Activated T-helper 1 cell treated with anti-CD3 and anti-CD28 coated beads, Interleukin-12 subunit alpha, Interleukin-12 subunit beta, Interleukin-2, Interleukin-4 antibody, amounts not matched to agents 30 ng/mL and 10 ng/mL and 1 ng/mL, durations not matched to agents 14 hours and 24 hours and 36 hours (primary cell): ENCODE measurements around the gene TMC1. TPM values are rescaled to one million over a fixed set of nuclear protein-coding genes. Genes with fewer than 3 reads are reported as not detected.
"Not testable (repeated sequence)": the region's sequence is repeated elsewhere in the genome, so short reads cannot be mapped to it uniquely, and the experiment has no call there.

Experiments
- DNase-seq: peaks from one replicate; pipeline ENCODE4 v3.0.0; 2021; ENCODE audit warnings: low spot score
- H3K27ac Mint-ChIP-seq: one replicate; pipeline ENCODE4 v1.8.0; 2021; ENCODE audit warnings: mild to moderate bottlenecking, mixed read lengths
- H3K27me3 Mint-ChIP-seq: one replicate; pipeline ENCODE4 v1.8.0; 2022; ENCODE audit warnings: mild to moderate bottlenecking, moderate library complexity, mixed read lengths; ENCODE audit not compliant: insufficient read depth
- H3K36me3 Mint-ChIP-seq: one replicate; pipeline ENCODE4 v1.8.0; 2021; ENCODE audit warnings: low read depth, mixed read lengths
- H3K4me1 Mint-ChIP-seq: one replicate; pipeline ENCODE4 v1.8.0; 2021; ENCODE audit warnings: low read depth, mixed read lengths
- H3K4me3 Mint-ChIP-seq: one replicate; pipeline ENCODE4 v1.8.0; 2021; ENCODE audit warnings: mild to moderate bottlenecking, moderate library complexity, mixed read lengths
- H3K9me3 Mint-ChIP-seq: one replicate; pipeline ENCODE4 v1.8.0; 2021; ENCODE audit warnings: mixed read lengths
- intact Hi-C: fragments of 100-400 bp; cut with micrococcal nuclease; formaldehyde crosslinking; loops from one replicate; pipeline ENCODE4 v1.15.1; 2024
- total RNA-seq: library from RNA; stranded (reverse); gene quantifications from 2 replicates; pipeline ENCODE4 v1.2.3, GENCODE V29; 2022

The TMC1 gene
- total RNA-seq, 1 donor from 2014 or later = not detected

- no peak overlapping the region for H3K4me3 Mint-ChIP-seq
- H3K27ac Mint-ChIP-seq = no peak overlapping the region
- no peaks in the 10 kb centered on the region for H3K4me1 Mint-ChIP-seq
- intact Hi-C loops = no loop called here
- no peaks in the 10 kb centered on the region for H3K9me3 Mint-ChIP-seq
- no peak for DNase-seq
- H3K36me3 Mint-ChIP-seq = no peaks in the 10 kb centered on the region
- no peaks in the 10 kb centered on the region for H3K27me3 Mint-ChIP-seq
Measured at GRCh38 chr9:72489986-72490385, 31.4 kb upstream of the TMC1 start.

GRCh38 chr9:72491242-72491641 lies 30.2 kb upstream of the TMC1 start:
- Mint-ChIP-seq H3K27me3 (no peaks in the 10 kb centered on the region), H3K4me1 (no peaks in the 10 kb centered on the region), H3K36me3 (no peaks in the 10 kb centered on the region), H3K4me3 (no peak overlapping the region), H3K9me3 (no peaks in the 10 kb centered on the region), H3K27ac (no peak overlapping the region)
- intact Hi-C loops = no loop called here
- no peak for DNase-seq

- DNase-seq = no peak
- H3K4me1 Mint-ChIP-seq = no peaks in the 10 kb centered on the region
- no peaks in the 10 kb centered on the region for H3K9me3 Mint-ChIP-seq
- H3K27ac Mint-ChIP-seq = no peak overlapping the region
- H3K27me3 Mint-ChIP-seq = no peaks in the 10 kb centered on the region
- intact Hi-C loops = no loop called here
- no peaks in the 10 kb centered on the region for H3K36me3 Mint-ChIP-seq
- no peak overlapping the region for H3K4me3 Mint-ChIP-seq
Measured at GRCh38 chr9:72494051-72494450, 27.4 kb upstream of the TMC1 start.

DNA sequence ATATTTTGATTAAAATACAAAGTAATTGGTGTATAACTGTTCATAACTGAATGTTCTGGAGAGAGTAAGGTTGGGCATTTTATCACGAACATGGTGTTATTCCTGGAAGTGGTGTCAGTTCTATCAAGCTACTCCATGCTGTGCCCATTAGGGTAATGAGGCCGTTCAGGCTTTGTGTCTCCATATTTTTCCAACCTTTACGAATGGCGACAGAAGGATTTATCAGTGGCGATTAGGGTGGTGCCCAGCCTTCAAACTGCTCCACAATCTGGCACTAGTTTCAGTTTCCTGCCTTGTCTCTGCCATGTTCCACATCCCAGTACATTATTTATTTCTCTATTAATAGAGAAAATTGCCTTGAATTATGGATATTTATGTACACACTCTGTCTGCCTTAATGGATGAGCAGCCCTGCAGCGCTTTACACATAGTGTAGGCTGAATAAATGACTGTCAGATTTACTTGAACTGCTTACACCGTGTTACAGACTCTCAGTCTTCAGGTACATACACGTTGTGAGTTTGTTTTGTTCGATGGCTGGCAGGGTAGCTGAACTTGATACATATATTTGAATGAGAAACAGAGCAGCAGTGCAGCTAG lies 23.9 kb upstream of the TMC1 start:
- H3K4me1 Mint-ChIP-seq = no peaks in the 10 kb centered on the region

GRCh38 chr9:72506615-72507014 lies 14.8 kb upstream of the TMC1 start:
- Mint-ChIP-seq H3K4me1 (peaks cover 20% of the 10 kb centered on the region), H3K27me3 (peaks cover 2% of the 10 kb centered on the region), H3K36me3 (peaks cover 6% of the 10 kb centered on the region), H3K9me3 (no peaks in the 10 kb centered on the region), H3K4me3 (no peak overlapping the region), H3K27ac (no peak overlapping the region)
- intact Hi-C loops = no loop called here
- no peak for DNase-seq

More for the DNA sequence above, 23.9 kb upstream of the TMC1 start:
- no peak overlapping the region for H3K27ac Mint-ChIP-seq
- intact Hi-C loops = no loop called here
- H3K9me3 Mint-ChIP-seq = no peaks in the 10 kb centered on the region
- no peaks in the 10 kb centered on the region for H3K36me3 Mint-ChIP-seq
- no peaks in the 10 kb centered on the region for H3K27me3 Mint-ChIP-seq
- no peak overlapping the region for H3K4me3 Mint-ChIP-seq
- no peak for DNase-seq

- peaks cover 20% of the 10 kb centered on the region for H3K4me1 Mint-ChIP-seq
- peak overlapping the region; percentile 15 for H3K4me3 Mint-ChIP-seq
- H3K36me3 Mint-ChIP-seq = peaks cover 7% of the 10 kb centered on the region
- DNase-seq = no peak
- intact Hi-C loops = loop anchor here (1.0 kb wide), 4 partner anchors 18 to 48 kb away; no protein-coding TSS in a partner anchor
- peak overlapping the region; percentile 79 for H3K27ac Mint-ChIP-seq
- H3K27me3 Mint-ChIP-seq = no peaks in the 10 kb centered on the region
- H3K9me3 Mint-ChIP-seq = no peaks in the 10 kb centered on the region
Measured at GRCh38 chr9:72509053-72509452, 12.4 kb upstream of the TMC1 start.

GRCh38 chr9:72509635-72510034 lies 11.8 kb upstream of the TMC1 start:
- peaks cover 20% of the 10 kb centered on the region for H3K4me1 Mint-ChIP-seq
- intact Hi-C loops = loop anchor here (1.0 kb wide), 4 partner anchors 18 to 48 kb away; no protein-coding TSS in a partner anchor
- peak overlapping the region; percentile 38 for H3K4me3 Mint-ChIP-seq

DNA sequence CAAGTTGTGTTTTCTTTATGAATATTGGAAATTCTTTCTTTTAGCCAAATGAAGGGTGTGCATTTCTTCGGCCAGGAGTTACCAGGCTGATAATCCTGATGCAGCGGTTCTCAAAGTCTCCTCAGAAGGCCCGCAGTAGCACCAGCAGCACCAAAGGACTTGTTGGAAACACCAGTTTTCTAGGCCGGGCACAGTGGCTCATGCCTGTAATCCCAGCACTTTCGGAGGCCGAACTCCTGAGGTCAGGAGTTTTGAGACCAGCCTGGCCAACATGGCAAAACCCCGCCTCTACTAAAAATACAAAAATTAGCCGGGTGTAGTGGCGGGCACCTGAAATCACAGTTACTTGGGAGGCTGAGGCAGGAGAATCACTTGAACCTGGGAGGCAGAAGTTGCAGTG lies 397 bp upstream of the TMC1 start:
- H3K4me3 Mint-ChIP-seq, H3K27me3 Mint-ChIP-seq, H3K36me3 Mint-ChIP-seq, DNase-seq, intact Hi-C loops, H3K9me3 Mint-ChIP-seq, H3K27ac Mint-ChIP-seq: not testable (repeated sequence)
- peaks cover 35% of the 10 kb centered on the region for H3K4me1 Mint-ChIP-seq

More at GRCh38 chr9:72509635-72510034, 11.8 kb upstream of the TMC1 start:
- no peak for DNase-seq
- Mint-ChIP-seq H3K27ac (peak overlapping the region; percentile 79), H3K27me3 (no peaks in the 10 kb centered on the region), H3K9me3 (no peaks in the 10 kb centered on the region), H3K36me3 (peaks cover 7% of the 10 kb centered on the region)

DNA sequence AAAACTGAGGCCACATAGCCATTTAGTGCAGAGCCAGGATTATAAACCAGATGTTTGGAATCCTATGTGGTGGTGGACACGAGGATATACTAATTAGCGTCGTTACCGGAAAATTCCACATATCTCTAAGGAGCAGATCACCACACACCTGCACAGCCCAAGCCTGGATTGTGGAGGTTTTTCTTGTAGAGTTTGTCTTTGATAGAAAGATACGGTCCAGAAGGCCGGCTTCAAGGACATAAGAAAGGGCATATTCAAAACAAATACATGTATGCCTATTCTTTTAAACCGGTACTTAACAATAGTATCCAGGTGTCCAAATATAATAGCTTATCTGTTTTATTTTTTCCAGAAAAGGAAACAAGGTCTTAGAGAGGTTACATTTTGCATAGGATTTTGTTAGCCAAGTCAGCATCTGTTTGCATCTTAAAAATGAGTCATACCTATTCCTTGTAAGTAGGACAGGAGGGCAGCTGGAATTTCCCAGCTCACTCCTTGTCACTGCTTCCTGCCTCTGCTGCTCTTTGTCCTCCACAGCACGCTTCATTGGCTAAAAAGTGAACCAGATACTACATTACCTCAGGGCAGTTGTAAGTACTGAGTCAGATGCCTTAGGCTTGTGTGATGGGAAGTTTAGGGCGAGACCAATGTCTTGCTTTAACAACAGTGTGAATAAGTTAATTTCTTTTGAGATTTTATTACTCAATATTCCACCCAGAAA lies 3.6 kb downstream of the TMC1 start:
- no peaks in the 10 kb centered on the region for H3K27me3 Mint-ChIP-seq
- H3K4me3 Mint-ChIP-seq = peak overlapping the region; percentile 35
- peaks cover 66% of the 10 kb centered on the region for H3K4me1 Mint-ChIP-seq
- intact Hi-C loops = loop anchor here (5.0 kb wide), 1 partner anchor 613 kb away; the partner anchor contains the start of genes ABHD17B and C9orf85
- peak; percentile 26 for DNase-seq
- peak overlapping the region; percentile 95 for H3K27ac Mint-ChIP-seq
- H3K36me3 Mint-ChIP-seq = peaks cover 4% of the 10 kb centered on the region
- no peaks in the 10 kb centered on the region for H3K9me3 Mint-ChIP-seq

GRCh38 chr9:72526901-72527800 lies 5.7 kb downstream of the TMC1 start:
- Mint-ChIP-seq H3K9me3 (no peaks in the 10 kb centered on the region), H3K27ac (peak overlapping the region; percentile 95), H3K4me1 (peaks cover 66% of the 10 kb centered on the region), H3K27me3 (no peaks in the 10 kb centered on the region), H3K4me3 (peak overlapping the region; percentile 69), H3K36me3 (peaks cover 4% of the 10 kb centered on the region)
- DNase-seq = peak; percentile 75
- intact Hi-C loops = loop anchor here (1.0 to 5.0 kb wide), 13 partner anchors 14 to 761 kb away; partner anchors contain the start of genes ABHD17B, C9orf85 and ZFAND5

DNA sequence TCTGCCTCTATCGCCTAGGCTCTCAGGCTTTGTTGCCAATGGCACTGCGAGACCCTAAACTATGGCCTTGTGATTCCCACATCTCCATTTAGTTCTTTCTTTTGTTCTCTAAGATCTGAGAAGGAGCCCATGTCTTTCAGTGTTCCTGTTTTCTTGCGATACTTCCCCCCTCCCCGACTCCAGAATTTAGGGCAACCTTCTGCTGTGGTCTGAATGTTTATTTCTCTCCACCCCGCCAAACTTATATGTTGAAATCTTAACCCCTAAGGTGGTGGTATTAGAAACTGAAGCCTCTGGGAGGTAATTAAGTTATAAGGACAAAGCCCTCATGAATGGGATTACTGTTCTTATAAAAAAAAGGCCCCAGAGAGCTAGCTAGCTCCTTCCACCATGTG lies 6.4 kb downstream of the TMC1 start:
- H3K9me3 Mint-ChIP-seq = no peaks in the 10 kb centered on the region
- no peaks in the 10 kb centered on the region for H3K27me3 Mint-ChIP-seq
- H3K27ac Mint-ChIP-seq = peak overlapping the region; percentile 95
- H3K36me3 Mint-ChIP-seq = peaks cover 4% of the 10 kb centered on the region
- no peak for DNase-seq
- peaks cover 61% of the 10 kb centered on the region for H3K4me1 Mint-ChIP-seq
- H3K4me3 Mint-ChIP-seq = peak overlapping the region; percentile 69
- intact Hi-C loops = loop anchor here (1.0 to 5.0 kb wide), 13 partner anchors 14 to 761 kb away; partner anchors contain the start of genes ABHD17B, C9orf85 and ZFAND5

DNA sequence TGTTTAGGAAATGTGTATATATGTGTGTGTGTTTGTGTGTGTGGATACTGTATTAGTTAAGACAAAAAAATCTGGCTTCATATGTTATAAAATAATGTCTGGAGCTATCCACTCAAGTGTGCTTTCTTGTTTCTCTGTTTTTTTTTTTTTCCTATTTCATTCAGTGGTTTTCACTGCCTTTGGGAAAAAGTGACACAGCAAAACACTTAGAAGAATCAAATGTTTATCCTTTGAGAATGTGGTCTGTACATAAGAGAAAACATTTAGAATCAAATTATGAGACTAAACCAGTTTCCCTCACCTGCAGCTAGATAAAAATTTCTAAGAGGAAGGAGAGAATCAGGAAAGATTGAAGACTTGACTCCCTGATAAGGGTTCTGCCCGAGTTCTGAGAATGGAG lies 8.1 kb downstream of the TMC1 start:
- no peaks in the 10 kb centered on the region for H3K36me3 Mint-ChIP-seq
- H3K4me1 Mint-ChIP-seq = peaks cover 47% of the 10 kb centered on the region
- H3K4me3 Mint-ChIP-seq = no peak overlapping the region
- no peaks in the 10 kb centered on the region for H3K9me3 Mint-ChIP-seq
- no peak for DNase-seq
- H3K27me3 Mint-ChIP-seq = no peaks in the 10 kb centered on the region
- H3K27ac Mint-ChIP-seq = peak overlapping the region; percentile 65
- intact Hi-C loops = loop anchor here (5.0 kb wide), 1 partner anchor 617 kb away; the partner anchor contains the start of genes ABHD17B and C9orf85
